KMS-11 (cell line): ENCODE results near the gene XPC.

Source experiments
- H2AFZ ChIP-seq: fragments of 200-600 bp; sonication (generic); 2 replicates; pipeline ENCODE4 v1.6.1; 2016; ENCODE audit warnings: antibody characterized with exemption, mixed run types, low read depth
- H3K27ac ChIP-seq: fragments of 200-600 bp; sonication (generic); 2 replicates; pipeline ENCODE4 v1.6.1; 2016; ENCODE audit warnings: mild to moderate bottlenecking, mixed run types
- H3K27me3 ChIP-seq: fragments of 200-600 bp; sonication (generic); 2 replicates; pipeline ENCODE4 v1.6.1; 2017; ENCODE audit warnings: mild to moderate bottlenecking, low read depth, mixed run types, moderate library complexity; ENCODE audit not compliant: insufficient read depth
- H3K36me3 ChIP-seq: fragments of 200-600 bp; sonication (generic); 2 replicates; pipeline ENCODE4 v1.6.1; 2017; ENCODE audit warnings: mild to moderate bottlenecking, mixed run types; ENCODE audit not compliant: insufficient read depth
- H3K4me1 ChIP-seq: fragments of 200-600 bp; sonication (generic); 2 replicates; pipeline ENCODE4 v1.6.1; 2016; ENCODE audit warnings: mild to moderate bottlenecking, low read depth, mixed run types; ENCODE audit not compliant: poor library complexity, severe bottlenecking
- H3K4me2 ChIP-seq: fragments of 200-600 bp; sonication (generic); 2 replicates; pipeline ENCODE4 v1.7.0; 2016; ENCODE audit warnings: mild to moderate bottlenecking, mixed run types
- H3K4me3 ChIP-seq: fragments of 200-600 bp; sonication (generic); IDR thresholded peaks from 2 replicates; pipeline ENCODE4 v1.6.1; 2017; ENCODE audit warnings: low read depth, low read length, mixed read lengths; ENCODE audit not compliant: insufficient read depth
- H3K79me2 ChIP-seq: fragments of 200-600 bp; sonication (generic); 2 replicates; pipeline ENCODE4 v1.6.1; 2016; ENCODE audit warnings: low read depth, mixed run types; ENCODE audit not compliant: insufficient read depth
- H3K9ac ChIP-seq: fragments of 200-600 bp; sonication (generic); 2 replicates; pipeline ENCODE4 v1.6.1; 2016; ENCODE audit warnings: mild to moderate bottlenecking, mixed run types
- H4K20me1 ChIP-seq: fragments of 200-600 bp; sonication (generic); 2 replicates; pipeline ENCODE4 v1.6.1; 2016; ENCODE audit warnings: mild to moderate bottlenecking, mixed run types; ENCODE audit not compliant: insufficient read depth
- TF ChIP-seq, protein P1 (sequence below): fragments of 200-600 bp; sonication (generic); conservative IDR thresholded peaks from 2 replicates; pipeline ENCODE4 v1.6.1; 2017; ENCODE audit warnings: low read depth, mild to moderate bottlenecking, antibody characterized with exemption, low read length, moderate library complexity, mixed read lengths

The XPC gene

DNA sequence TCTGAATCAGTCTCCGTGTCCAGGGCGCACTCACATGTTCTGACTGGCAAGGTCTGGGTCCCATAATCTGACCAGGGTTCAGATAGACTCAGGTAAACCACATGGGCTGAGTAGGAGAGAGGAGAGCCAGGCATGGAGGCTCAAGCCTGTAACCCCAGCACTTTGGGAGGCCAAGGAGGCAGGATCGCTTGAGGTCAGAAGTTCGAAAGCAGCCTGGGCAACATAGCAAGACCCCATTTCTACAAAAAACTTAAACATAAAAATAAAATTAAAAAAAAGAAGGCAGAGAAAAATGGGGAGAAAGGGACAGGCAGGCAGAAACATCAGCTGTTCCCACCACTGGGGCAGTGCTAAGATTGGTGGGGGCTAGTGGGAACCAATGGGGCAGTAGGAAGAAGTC lies 48.2 kb downstream of the XPC start:
- Histone ChIP-seq H3K36me3 (no peaks in the 10 kb centered on the region), H3K79me2 (peaks cover 32% of the 10 kb centered on the region), H3K4me3 (no peak overlapping the region), H3K9ac (no peak overlapping the region), H2AFZ (no peak overlapping the region), H3K4me1 (peaks cover 2% of the 10 kb centered on the region), H3K27ac (no peak overlapping the region), H4K20me1 (no peaks in the 10 kb centered on the region), H3K4me2 (no peak overlapping the region), H3K27me3 (no peaks in the 10 kb centered on the region)
- TF ChIP-seq, protein P1, sequence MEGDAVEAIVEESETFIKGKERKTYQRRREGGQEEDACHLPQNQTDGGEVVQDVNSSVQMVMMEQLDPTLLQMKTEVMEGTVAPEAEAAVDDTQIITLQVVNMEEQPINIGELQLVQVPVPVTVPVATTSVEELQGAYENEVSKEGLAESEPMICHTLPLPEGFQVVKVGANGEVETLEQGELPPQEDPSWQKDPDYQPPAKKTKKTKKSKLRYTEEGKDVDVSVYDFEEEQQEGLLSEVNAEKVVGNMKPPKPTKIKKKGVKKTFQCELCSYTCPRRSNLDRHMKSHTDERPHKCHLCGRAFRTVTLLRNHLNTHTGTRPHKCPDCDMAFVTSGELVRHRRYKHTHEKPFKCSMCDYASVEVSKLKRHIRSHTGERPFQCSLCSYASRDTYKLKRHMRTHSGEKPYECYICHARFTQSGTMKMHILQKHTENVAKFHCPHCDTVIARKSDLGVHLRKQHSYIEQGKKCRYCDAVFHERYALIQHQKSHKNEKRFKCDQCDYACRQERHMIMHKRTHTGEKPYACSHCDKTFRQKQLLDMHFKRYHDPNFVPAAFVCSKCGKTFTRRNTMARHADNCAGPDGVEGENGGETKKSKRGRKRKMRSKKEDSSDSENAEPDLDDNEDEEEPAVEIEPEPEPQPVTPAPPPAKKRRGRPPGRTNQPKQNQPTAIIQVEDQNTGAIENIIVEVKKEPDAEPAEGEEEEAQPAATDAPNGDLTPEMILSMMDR: no peak

DNA sequence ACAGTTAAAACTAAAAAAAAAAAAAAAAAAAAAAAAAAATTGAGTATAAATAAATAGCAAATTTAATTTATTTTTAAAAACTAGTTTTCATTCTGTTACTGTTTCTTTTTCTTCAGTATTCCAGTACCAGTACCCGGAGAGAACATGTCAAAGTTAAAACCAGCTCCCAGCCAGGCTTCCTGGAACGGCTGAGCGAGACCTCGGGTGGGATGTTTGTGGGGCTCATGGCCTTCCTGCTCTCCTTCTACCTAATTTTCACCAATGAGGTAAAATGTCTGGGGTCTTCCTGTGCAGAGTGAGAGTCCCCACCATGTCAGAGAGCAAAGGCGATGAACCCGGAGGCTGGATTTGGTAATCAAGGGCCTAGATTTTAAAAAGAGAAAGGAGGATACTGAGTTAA lies 49.1 kb downstream of the XPC start:
- Histone ChIP-seq H3K27ac (no peak overlapping the region), H3K4me3 (no peak overlapping the region), H3K9ac (no peak overlapping the region), H3K4me2 (no peak overlapping the region), H4K20me1 (no peaks in the 10 kb centered on the region), H3K79me2 (peaks cover 36% of the 10 kb centered on the region), H3K4me1 (peaks cover 2% of the 10 kb centered on the region), H3K36me3 (no peaks in the 10 kb centered on the region), H2AFZ (no peak overlapping the region), H3K27me3 (no peaks in the 10 kb centered on the region)
- TF ChIP-seq, protein P1: no peak

DNA sequence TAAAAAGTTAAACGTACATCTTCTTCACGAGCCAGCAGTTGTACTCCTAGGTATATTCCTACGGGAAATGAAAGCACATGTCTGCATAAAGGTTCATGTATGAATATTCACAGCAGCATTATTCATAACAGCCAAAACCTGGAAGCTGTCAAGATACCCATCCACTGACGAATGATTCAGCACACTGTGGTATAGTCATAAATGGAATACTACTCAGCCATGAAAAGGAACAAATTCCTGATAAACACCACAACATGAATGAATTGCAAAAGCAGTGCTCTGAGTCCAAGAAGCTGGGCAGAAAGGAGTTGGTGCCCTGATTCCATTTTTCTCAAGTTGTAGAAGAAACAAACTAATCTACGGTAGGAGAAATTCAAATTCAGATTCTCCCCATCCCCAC lies 49.7 kb downstream of the XPC start:
- TF ChIP-seq, protein P1: no peak
- no peak overlapping the region for H3K27ac ChIP-seq
- H3K9ac ChIP-seq: no peak overlapping the region
- peaks cover 41% of the 10 kb centered on the region for H3K79me2 ChIP-seq
- no peak overlapping the region for H2AFZ ChIP-seq
- no peaks in the 10 kb centered on the region for H3K36me3 ChIP-seq
- no peak overlapping the region for H3K4me3 ChIP-seq
- no peak overlapping the region for H3K4me2 ChIP-seq
- no peaks in the 10 kb centered on the region for H3K27me3 ChIP-seq
- peaks cover 2% of the 10 kb centered on the region for H3K4me1 ChIP-seq
- H4K20me1 ChIP-seq: no peaks in the 10 kb centered on the region

DNA sequence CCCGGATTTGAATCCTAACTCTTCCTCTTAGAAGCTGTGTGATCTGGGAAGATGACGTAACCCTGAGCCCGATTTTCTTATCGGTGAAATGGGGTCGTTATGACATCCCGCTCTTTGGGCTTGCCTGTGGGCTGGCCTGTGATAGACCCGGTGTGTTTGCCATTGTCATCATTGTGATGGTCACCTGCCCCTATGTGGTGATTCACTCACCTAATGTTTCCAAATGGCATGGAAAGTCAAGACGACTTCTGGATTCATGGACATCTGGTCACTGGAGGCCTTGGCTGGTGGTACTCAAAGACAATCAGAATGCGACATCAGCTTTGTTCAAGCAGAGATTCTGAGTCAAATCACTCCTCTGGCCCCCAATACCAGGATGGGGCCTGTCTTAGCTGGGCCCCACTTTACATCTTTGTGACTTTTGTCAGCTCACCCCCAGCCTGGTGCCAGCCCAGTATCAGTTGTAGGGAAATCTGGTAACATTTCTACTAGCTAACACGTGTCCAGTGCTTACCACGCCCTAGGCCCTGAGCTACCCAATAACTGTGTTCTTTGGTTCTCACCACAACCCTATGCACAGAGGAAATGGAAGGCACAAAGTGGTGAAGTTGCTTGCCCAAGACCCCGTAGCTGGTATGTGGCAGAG lies 50.8 kb downstream of the XPC start:
- no peaks in the 10 kb centered on the region for H3K27me3 ChIP-seq
- H3K4me2 ChIP-seq: no peak overlapping the region
- H3K4me3 ChIP-seq: no peak overlapping the region
- peaks cover 50% of the 10 kb centered on the region for H3K79me2 ChIP-seq
- H3K27ac ChIP-seq: no peak overlapping the region
- H2AFZ ChIP-seq: no peak overlapping the region
- TF ChIP-seq, protein P1: no peak
- no peaks in the 10 kb centered on the region for H4K20me1 ChIP-seq
- no peaks in the 10 kb centered on the region for H3K36me3 ChIP-seq
- H3K9ac ChIP-seq: no peak overlapping the region
- peaks cover 9% of the 10 kb centered on the region for H3K4me1 ChIP-seq
